GM10266 (cell line): ENCODE results near the gene EBNA1BP2.

ENCODE experiments used
- DNase-seq: peaks from one replicate; pipeline ENCODE4 v3.0.0; 2012; ENCODE audit errors: extremely low spot score
- CTCF ChIP-seq: IDR thresholded peaks from 2 replicates; pipeline ENCODE4 v1.5.1; 2012; ENCODE audit warnings: mild to moderate bottlenecking, low read depth; ENCODE audit not compliant: control insufficient read depth, insufficient read depth; ENCODE audit errors: missing control alignments

Gene EBNA1BP2

GRCh38 chr1:43197343-43198127 is 25.4 kb upstream of the EBNA1BP2 start:
- no peak for DNase-seq
- no peak for TF ChIP-seq CTCF

DNA sequence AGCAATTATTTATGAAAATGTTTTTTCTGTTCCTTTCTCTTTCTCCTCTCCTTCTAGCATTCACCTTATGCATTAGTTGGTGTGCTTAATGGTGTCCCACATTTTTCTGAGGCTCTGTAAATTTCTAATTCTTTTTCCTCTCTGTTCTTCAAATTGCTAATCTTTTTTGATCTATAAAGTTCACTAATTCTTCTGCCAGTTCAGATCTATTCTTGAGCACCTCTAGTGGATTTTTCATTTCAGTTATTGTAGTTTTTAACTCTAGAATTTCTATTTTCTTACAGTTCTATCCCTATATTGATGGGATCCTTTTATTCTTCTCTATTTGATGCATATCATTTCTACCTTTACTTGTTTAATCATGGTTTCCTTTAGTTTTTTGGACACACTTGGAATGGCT is 22.4 kb upstream of the EBNA1BP2 start:
- no peak for DNase-seq
- no peak for TF ChIP-seq CTCF

DNA sequence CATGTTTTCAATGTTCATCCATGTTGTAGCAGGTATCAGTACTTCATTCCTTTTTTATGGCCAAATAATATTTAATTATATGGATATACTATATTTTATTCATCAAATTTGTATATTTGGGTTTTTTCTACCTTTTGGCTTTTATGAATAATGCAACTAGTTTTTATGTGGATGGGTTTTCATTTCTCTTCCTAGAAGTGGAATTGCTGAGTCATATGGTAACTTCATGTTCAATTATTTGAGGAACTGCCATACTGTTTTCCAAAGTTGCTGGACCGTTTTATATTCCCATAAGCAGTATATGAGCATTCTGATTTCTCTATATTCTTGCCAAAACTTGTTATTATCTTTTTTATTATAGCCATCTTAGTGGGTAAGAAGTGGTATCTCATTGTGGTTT is 16.0 kb upstream of the EBNA1BP2 start:
- DNase-seq = no peak
- no peak for TF ChIP-seq CTCF

DNA sequence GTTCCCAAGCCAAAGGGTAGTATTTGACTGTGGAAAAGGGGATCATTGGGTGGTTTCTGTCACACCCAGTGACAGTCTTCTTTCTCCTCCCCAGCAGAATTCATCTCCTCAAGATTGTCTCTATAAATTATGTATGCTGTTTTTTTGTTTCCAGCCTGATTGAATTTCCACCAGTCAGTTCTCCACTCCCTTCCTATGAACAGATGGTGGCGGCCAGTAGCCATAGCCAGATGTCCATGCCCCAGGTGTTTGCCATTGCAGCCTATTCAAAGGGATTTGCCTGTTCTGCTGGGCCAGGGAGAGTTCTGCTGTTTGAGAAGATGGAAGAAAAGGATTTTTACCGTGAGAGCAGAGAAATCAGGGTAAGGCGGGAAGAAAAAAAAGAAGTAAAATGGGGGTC is 12.9 kb upstream of the EBNA1BP2 start:
- DNase-seq = no peak
- no peak for TF ChIP-seq CTCF

DNA sequence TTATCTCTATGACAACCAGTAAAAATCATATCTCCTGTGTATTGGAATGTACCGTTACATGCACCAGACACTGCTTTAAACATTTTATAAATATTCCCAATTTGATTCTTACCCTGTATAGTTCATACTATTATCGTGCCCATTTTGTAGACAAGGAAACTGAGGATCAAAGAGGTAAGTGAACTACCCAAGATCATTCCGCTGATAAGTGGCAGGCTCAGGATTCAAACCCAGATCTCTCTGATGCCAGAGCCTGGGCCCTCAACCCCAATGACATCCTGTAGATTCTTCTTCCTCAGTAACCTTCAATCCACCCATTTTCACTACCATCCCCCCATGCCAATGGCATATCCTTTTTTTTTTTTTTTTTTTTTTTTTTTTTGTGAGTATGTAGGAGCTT is 12.3 kb upstream of the EBNA1BP2 start:
- no peak for DNase-seq
- no peak for TF ChIP-seq CTCF

GRCh38 chr1:43177691-43178090 is 5.6 kb upstream of the EBNA1BP2 start:
- no peak for DNase-seq
- TF ChIP-seq CTCF = no peak

DNA sequence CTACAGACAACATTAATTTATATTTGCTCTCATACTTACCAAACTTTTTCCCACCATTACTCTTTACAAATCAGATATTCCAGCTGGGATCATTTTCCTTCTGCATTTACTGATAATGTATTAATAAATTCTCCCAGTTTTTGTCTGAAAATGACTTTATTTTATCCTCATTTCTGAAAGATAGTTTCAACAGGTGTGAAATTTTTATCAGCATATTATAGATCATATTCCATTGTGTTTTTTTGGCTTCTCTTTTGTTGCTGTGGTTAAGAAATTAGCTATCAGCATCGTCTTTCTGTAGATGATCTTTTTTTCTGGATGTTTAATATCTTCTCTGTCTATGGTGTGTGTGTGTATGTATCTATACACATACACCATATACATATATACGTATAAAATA is 2.8 kb upstream of the EBNA1BP2 start:
- no peak for TF ChIP-seq CTCF
- no peak for DNase-seq
